T-helper 1 cell (primary cell): Measurements from ENCODE around the gene ISG20L2.
"Not testable (repeated sequence)": the region's sequence is repeated elsewhere in the genome, so short reads cannot be mapped to it uniquely, and the experiment has no call there.

Experiments
- DNase-seq, 5 donors: peaks; one replicate each; pipeline ENCODE4 v3.0.0-alpha.2; 2012 to 2020
- total RNA-seq, 4 donors: gene quantifications; one replicate each; lab custom pipeline; 2026; lab: John Stamatoyannopoulos, UW

ISG20L2 gene
- total RNA-seq, result 42.9 to 60.8 (median 53.8) reads per million in 4 donors

- DNase-seq, result peak; percentile 93 to 99 (median 95)
Observed at GRCh38 chr1:156728599-156729462, at the start of gene ISG20L2. Gene ISG20L2, minus strand, starts transcription at chr1:156728766. Its CDS starts 1,114 bp downstream, at chr1:156727652.

GRCh38 chr1:156777573-156777972 lies 49.0 kb upstream of the ISG20L2 start:
- no peak for DNase-seq

- no peak for DNase-seq
Observed at GRCh38 chr1:156776942-156777341, 48.4 kb upstream of the ISG20L2 start.

- no peak for DNase-seq
Observed at GRCh38 chr1:156775799-156776198, 47.2 kb upstream of the ISG20L2 start.

GRCh38 chr1:156773607-156774006 lies 45.0 kb upstream of the ISG20L2 start:
- DNase-seq, result no peak

- DNase-seq, result no peak
Observed at GRCh38 chr1:156772728-156773497, 44.3 kb upstream of the ISG20L2 start.

- DNase-seq, result no peak
Observed at GRCh38 chr1:156772222-156772621, 43.7 kb upstream of the ISG20L2 start.

- DNase-seq, result no peak
Observed at GRCh38 chr1:156768610-156769295, 40.2 kb upstream of the ISG20L2 start.

GRCh38 chr1:156767879-156768604 lies 39.5 kb upstream of the ISG20L2 start:
- peak in 1 of 5 donors; percentile 32 for DNase-seq

GRCh38 chr1:156767101-156767878 lies 38.7 kb upstream of the ISG20L2 start, which contains the start of gene PRCC:
Gene PRCC, plus strand, starts transcription at chr1:156767535. Its CDS starts 237 bp downstream, at chr1:156767772.
- peak; percentile 94 to 100 (median 97) for DNase-seq

GRCh38 chr1:156766298-156767100 lies 37.9 kb upstream of the ISG20L2 start:
- no peak for DNase-seq

GRCh38 chr1:156765666-156766065 lies 37.1 kb upstream of the ISG20L2 start:
- no peak for DNase-seq

- DNase-seq, result not testable (repeated sequence)
Observed at GRCh38 chr1:156765136-156765535, 36.6 kb upstream of the ISG20L2 start.

- DNase-seq, result no peak
Observed at GRCh38 chr1:156760796-156761104, 32.2 kb upstream of the ISG20L2 start.

GRCh38 chr1:156760092-156760795 lies 31.7 kb upstream of the ISG20L2 start:
- DNase-seq, result no peak

GRCh38 chr1:156757572-156758253 lies 29.1 kb upstream of the ISG20L2 start:
- DNase-seq, result not testable (repeated sequence)

- no peak for DNase-seq
Observed at GRCh38 chr1:156756355-156756754, 27.8 kb upstream of the ISG20L2 start.

GRCh38 chr1:156755527-156755950 lies 27.0 kb upstream of the ISG20L2 start:
- DNase-seq, result no peak

GRCh38 chr1:156754219-156754618 lies 25.7 kb upstream of the ISG20L2 start:
- DNase-seq, result no peak
